HEK293T (cell line): ENCODE results near the gene MAFG.

Source experiments
- LEF1 ChIP-seq: fragments of 450-650 bp; IDR thresholded peaks from 2 replicates; pipeline ENCODE4 v1.6.1; 2017; ENCODE audit warnings: mild to moderate bottlenecking, borderline replicate concordance
- SP1 ChIP-seq: fragments of 450-650 bp; IDR thresholded peaks from 2 replicates; pipeline ENCODE4 v1.6.1; 2017

DNA sequence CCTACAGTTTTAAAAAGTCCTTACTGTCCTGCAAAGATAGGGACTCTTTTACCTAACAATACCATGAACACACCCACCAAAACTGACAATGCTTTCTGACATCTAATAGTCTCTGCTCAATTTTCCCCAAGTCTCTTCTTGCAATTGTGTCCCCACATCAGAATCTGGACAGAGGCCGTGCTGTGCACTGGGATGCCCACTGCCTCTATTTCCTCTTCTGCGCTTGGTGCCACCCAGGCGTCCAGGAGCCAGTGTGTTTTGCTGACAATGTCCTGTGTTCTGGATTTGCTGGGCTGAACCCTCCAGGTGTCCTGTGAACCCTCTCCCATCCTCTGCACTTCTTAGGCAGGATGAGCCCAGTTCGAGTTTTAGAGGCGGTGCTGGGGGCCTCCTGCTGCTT, 50.0 kb downstream of the MAFG start:
- TF ChIP-seq LEF1 = no peak
- TF ChIP-seq SP1 = no peak
